GM11168 (cell line): ENCODE results near the gene HDAC6.

Experiments
- in situ Hi-C: fragments of 300-500 bp; cut with MboI; formaldehyde crosslinking; loops from one replicate; pipeline ENCODE4 v1.12.0; 2022; ENCODE audit warnings: low sequenced_read_pairs; ENCODE audit not compliant: unreplicated experiment

HDAC6 gene

GRCh38 chrX:48801280-48802088 lies at the start of gene HDAC6:
TSS of gene HDAC6 (plus strand) at chrX:48802067. CDS start at chrX:48802693, 626 bp downstream.
- in situ Hi-C loops = no loop called here

GRCh38 chrX:48752498-48752897 lies 49.4 kb upstream of the HDAC6 start:
- in situ Hi-C loops = loop anchor here (5.0 kb wide), 1 partner anchor 50 kb away; no protein-coding TSS in a partner anchor

- in situ Hi-C loops = loop anchor here (5.0 kb wide), 1 partner anchor 51 kb away; no protein-coding TSS in a partner anchor
These were observed 48.1 kb upstream of the HDAC6 start for GRCh38 chrX:48753708-48754228.

GRCh38 chrX:48754238-48754637 lies 47.6 kb upstream of the HDAC6 start:
- in situ Hi-C loops = loop anchor here (5.0 kb wide), 1 partner anchor 52 kb away; no protein-coding TSS in a partner anchor

- in situ Hi-C loops = no loop called here
These were observed 40.0 kb upstream of the HDAC6 start, which contains the start of gene GLOD5 for GRCh38 chrX:48761674-48762471. TSS of gene GLOD5 (plus strand) at chrX:48761747. CDS start at chrX:48761791, 44 bp downstream.

- in situ Hi-C loops = no loop called here
These were observed 32.6 kb upstream of the HDAC6 start for GRCh38 chrX:48769230-48769629.

- in situ Hi-C loops = no loop called here
These were observed 31.6 kb upstream of the HDAC6 start for GRCh38 chrX:48770296-48770695.

- in situ Hi-C loops = no loop called here
These were observed 29.3 kb upstream of the HDAC6 start for GRCh38 chrX:48772602-48773001.

GRCh38 chrX:48776818-48777439 lies 24.9 kb upstream of the HDAC6 start:
- in situ Hi-C loops = no loop called here

- in situ Hi-C loops = no loop called here
These were observed 22.5 kb upstream of the HDAC6 start for GRCh38 chrX:48779399-48779798.

- in situ Hi-C loops = no loop called here
These were observed 20.2 kb upstream of the HDAC6 start for GRCh38 chrX:48781705-48782104.

GRCh38 chrX:48782216-48782615 lies 19.7 kb upstream of the HDAC6 start:
- in situ Hi-C loops = no loop called here

GRCh38 chrX:48782795-48783194 lies 19.1 kb upstream of the HDAC6 start:
- in situ Hi-C loops = no loop called here

GRCh38 chrX:48784726-48785125 lies 17.1 kb upstream of the HDAC6 start:
- in situ Hi-C loops = no loop called here

GRCh38 chrX:48785186-48785539 lies 16.7 kb upstream of the HDAC6 start:
- in situ Hi-C loops = no loop called here

GRCh38 chrX:48785540-48786214 lies 16.2 kb upstream of the HDAC6 start:
- in situ Hi-C loops = no loop called here

GRCh38 chrX:48786341-48786800 lies 15.5 kb upstream of the HDAC6 start, which contains the start of gene GATA1:
TSS of gene GATA1 (plus strand) at chrX:48786590. CDS start at chrX:48791110, 4,520 bp downstream.
- in situ Hi-C loops = no loop called here

- in situ Hi-C loops = no loop called here
These were observed 14.9 kb upstream of the HDAC6 start for GRCh38 chrX:48786825-48787504.
